PC-3 (cell line): ENCODE results near the gene ATXN8OS. TPM values are rescaled to one million over a fixed set of nuclear protein-coding genes. Genes with fewer than 3 reads are reported as not detected.

Experiments used
- ATAC-seq: fragments of 200-7000 bp; cut with Tn5 transposase; 2 replicates; pipeline ENCODE4 v1.9.1; 2020; ENCODE audit warnings: mild to moderate bottlenecking, moderate library complexity
- Bru-seq: library from RNA; stranded (reverse); fragments of 400-500 nt; gene quantifications from one replicate; lab custom pipeline; 2021; lab: Mats Ljungman, UMichigan
- BruChase-seq, 2 experiments: library from RNA; stranded (reverse); fragments of 400-500 nt; gene quantifications; one replicate each; lab custom pipeline; 2021; lab: Mats Ljungman, UMichigan
- BruUV-seq: library from RNA; stranded (reverse); fragments of 400-500 nt; replicated peaks from 2 replicates; lab custom pipeline; 2021; lab: Mats Ljungman, UMichigan
- CTCF ChIA-PET: fragments of 300-600 bp; sonication (Branson Sonifier 250); formaldehyde crosslinking; loops from one replicate; lab custom pipeline; 2022; ENCODE audit warnings: antibody characterized with exemption; lab: Charles Lee
- POLR2A ChIA-PET: fragments of 300-600 bp; sonication (Branson Sonifier 250); formaldehyde crosslinking; loops from one replicate; lab custom pipeline; 2022; ENCODE audit warnings: antibody characterized with exemption; ENCODE audit not compliant: unreplicated experiment; lab: Charles Lee
- DNase-seq: peaks from one replicate; pipeline ENCODE4 v3.0.0-alpha.2; 2015
- H2AFZ ChIP-seq: fragments of 300-600 bp; sonication (generic); 2 replicates; pipeline ENCODE4 v1.6.0; 2016; ENCODE audit warnings: antibody characterized with exemption, low read length
- H3F3A ChIP-seq: fragments of 300-600 bp; sonication (generic); one replicate; pipeline ENCODE4 v1.6.0; 2017; ENCODE audit warnings: antibody characterized with exemption, low read length, control low read depth, mild to moderate bottlenecking; ENCODE audit not compliant: unreplicated experiment
- H3K27ac ChIP-seq: fragments of 300-600 bp; sonication (generic); 2 replicates; pipeline ENCODE4 v1.5.1; 2016; ENCODE audit warnings: mild to moderate bottlenecking, low read length
- H3K27me3 ChIP-seq: fragments of 300-600 bp; sonication (generic); 2 replicates; pipeline ENCODE4 v1.6.1; 2016; ENCODE audit warnings: low read length, mixed read lengths
- H3K36me3 ChIP-seq: fragments of 300-600 bp; sonication (generic); 2 replicates; pipeline ENCODE4 v1.6.1; 2016; ENCODE audit warnings: low read depth, mixed run types, low read length, mixed read lengths
- H3K4me1 ChIP-seq: fragments of 300-600 bp; sonication (generic); 2 replicates; pipeline ENCODE4 v1.5.1; 2016; ENCODE audit warnings: low read length; ENCODE audit not compliant: insufficient read depth
- H3K4me2 ChIP-seq: fragments of 300-600 bp; sonication (generic); 2 replicates; pipeline ENCODE4 v1.6.0; 2016; ENCODE audit warnings: low read length
- H3K4me3 ChIP-seq: fragments of 300-600 bp; sonication (generic); 2 replicates; pipeline ENCODE4 v1.5.1; 2016; ENCODE audit warnings: mild to moderate bottlenecking, low read length, mixed read lengths
- H3K79me2 ChIP-seq: fragments of 300-600 bp; sonication (generic); 2 replicates; pipeline ENCODE4 v1.6.1; 2017; ENCODE audit warnings: low read length, mixed read lengths
- H3K9ac ChIP-seq: fragments of 300-600 bp; sonication (generic); 2 replicates; pipeline ENCODE4 v1.6.0; 2016; ENCODE audit warnings: mild to moderate bottlenecking, low read length
- H3K9me2 ChIP-seq: fragments of 300-600 bp; sonication (generic); replicated peaks from 2 replicates; pipeline ENCODE4 v1.6.1; 2016; ENCODE audit warnings: mixed run types, low read length, mixed read lengths
- H3K9me3 ChIP-seq: fragments of 300-600 bp; sonication (generic); 2 replicates; pipeline ENCODE4 v1.6.1; 2016; ENCODE audit warnings: low read length, mixed read lengths
- H4K20me1 ChIP-seq: fragments of 300-600 bp; sonication (generic); 2 replicates; pipeline ENCODE4 v1.6.1; 2016; ENCODE audit warnings: low read length, mixed read lengths
- CTCF ChIP-seq: fragments of 300-600 bp; sonication (generic); conservative IDR thresholded peaks from 2 replicates; pipeline ENCODE4 v1.5.1; 2017; ENCODE audit warnings: antibody characterized with exemption, low read depth, mild to moderate bottlenecking, low read length
- EZH2 ChIP-seq: fragments of 300-600 bp; sonication (generic); IDR thresholded peaks from one replicate; pipeline ENCODE4 v1.6.1; 2017; ENCODE audit warnings: antibody characterized with exemption, mild to moderate bottlenecking, low read length; ENCODE audit not compliant: unreplicated experiment
- EZH2phosphoT487 ChIP-seq: fragments of 300-600 bp; sonication (generic); IDR thresholded peaks from 2 replicates; pipeline ENCODE4 v1.6.1; 2018; ENCODE audit warnings: mild to moderate bottlenecking, antibody characterized with exemption, low read length, borderline replicate concordance
- intact Hi-C: fragments of 100-400 bp; cut with micrococcal nuclease; formaldehyde crosslinking; loops from 2 replicates; pipeline ENCODE4 v1.9.0; 2023
- long read RNA-seq: library from polyadenylated mRNA; unstranded; transcript quantifications from one replicate; pipeline ENCODE4 v2.0.0, GENCODE V29; 2021; ENCODE audit not compliant: unreplicated experiment
- total RNA-seq: library from RNA; depleted of rRNA; stranded (reverse); fragments of >200 nt; gene quantifications from 2 replicates; pipeline ENCODE4 v1.2.3, GENCODE V29; 2014; rRNA removed

ATXN8OS gene
- not detected in 2 replicates for total RNA-seq
- Bru-seq, nascent RNA, result not detected
- not detected for BruChase-seq, experiment 1, labeled RNA remaining after a 6-hour chase
- not detected for BruChase-seq, experiment 2, labeled RNA remaining after a 2-hour chase
- long read RNA-seq, result 0 reads

DNA sequence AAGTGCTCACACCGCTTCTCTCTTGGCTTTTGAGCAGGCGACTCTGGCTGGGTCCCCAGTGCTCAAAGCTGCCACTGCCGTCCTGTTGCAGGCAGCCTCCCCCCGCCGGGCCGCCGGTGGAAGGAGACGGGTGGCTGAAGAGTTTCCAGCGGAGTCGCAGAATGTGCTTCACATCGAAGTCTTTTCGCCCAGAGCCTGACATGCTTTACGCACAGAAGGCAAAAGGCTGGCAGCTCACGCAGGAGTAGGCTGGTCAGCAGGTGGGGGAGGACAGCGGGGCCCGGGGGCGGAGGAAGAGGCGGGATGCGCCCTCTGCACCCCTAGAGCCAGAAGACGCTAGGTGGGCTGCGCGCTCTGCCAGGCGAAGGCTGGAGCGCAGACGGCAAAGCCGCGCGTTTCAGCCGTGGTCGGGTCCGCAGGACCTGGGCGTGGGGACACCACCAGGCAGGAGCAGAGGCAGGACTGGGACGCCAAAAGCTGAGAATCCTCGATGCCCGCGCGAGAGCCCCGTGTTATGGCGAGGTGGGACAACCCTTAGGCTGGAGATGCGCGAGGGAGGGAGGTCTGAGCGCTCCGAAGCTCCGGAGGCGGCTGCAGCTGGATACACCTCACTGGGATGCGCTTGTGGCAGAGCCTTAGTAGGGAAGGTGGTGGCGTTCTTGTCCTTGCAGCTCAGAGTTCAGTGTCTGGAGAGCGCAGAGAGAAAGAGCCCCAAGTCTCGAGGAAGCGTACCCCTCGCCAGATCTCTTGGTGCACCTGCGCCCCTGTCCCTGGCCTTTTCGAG is at the start of gene ATXN8OS:
ATXN8OS (plus strand) TSS at position 329 of the 784 bp plus-strand sequence.
- no peaks in the 10 kb centered on the region for H3K4me1 ChIP-seq
- ATAC-seq (no peak), DNase-seq (no peak)
- H3F3A ChIP-seq, result no peaks in the 10 kb centered on the region
- no peaks in the 10 kb centered on the region for H3K9me3 ChIP-seq
- no peaks in the 10 kb centered on the region for H4K20me1 ChIP-seq
- no peaks in the 10 kb centered on the region for H3K9me2 ChIP-seq
- H3K79me2 ChIP-seq, result no peaks in the 10 kb centered on the region
- CTCF ChIA-PET, result no interaction called here
- H3K27ac ChIP-seq, result no peak within 1 kb of the TSS
- no peak within 1 kb of the TSS for H3K9ac ChIP-seq
- H3K36me3 ChIP-seq, result no peaks in the 10 kb centered on the region
- H3K4me3 ChIP-seq, result no peak within 1 kb of the TSS
- no peak for TF ChIP-seq EZH2phosphoT487
- no TSS peak for BruUV-seq
- H3K27me3 ChIP-seq, result no peaks in the 10 kb centered on the region
- no peak within 1 kb of the TSS for H2AFZ ChIP-seq
- intact Hi-C loops, result no loop called here
- POLR2A ChIA-PET, result no interaction called here
- H3K4me2 ChIP-seq, result no peak within 1 kb of the TSS

- H3K79me2 ChIP-seq, result no peaks in the 10 kb centered on the region
- POLR2A ChIA-PET, result no interaction called here
- H3K36me3 ChIP-seq, result no peaks in the 10 kb centered on the region
- CTCF ChIA-PET, result no interaction called here
- no peaks in the 10 kb centered on the region for H4K20me1 ChIP-seq
- no peaks in the 10 kb centered on the region for H3K4me1 ChIP-seq
- H3K9me2 ChIP-seq, result no peaks in the 10 kb centered on the region
- DNase-seq (no peak), ATAC-seq (no peak)
- no peaks in the 10 kb centered on the region for H3F3A ChIP-seq
- no peak overlapping the region for H3K4me2 ChIP-seq
- H3K9ac ChIP-seq, result no peak overlapping the region
- no peaks in the 10 kb centered on the region for H3K27me3 ChIP-seq
- H3K27ac ChIP-seq, result no peak overlapping the region
- intact Hi-C loops, result no loop called here
- H2AFZ ChIP-seq, result no peak overlapping the region
- TF ChIP-seq EZH2 (no peak), CTCF (no peak), EZH2phosphoT487 (no peak)
- BruUV-seq, result no TSS peak
- H3K9me3 ChIP-seq, result no peaks in the 10 kb centered on the region
- no peak overlapping the region for H3K4me3 ChIP-seq
Measured at GRCh38 chr13:70080012-70080411, 27.6 kb upstream of the ATXN8OS start.

- H3K4me1 ChIP-seq, result no peaks in the 10 kb centered on the region
- H3K4me2 ChIP-seq, result no peak overlapping the region
- H3K36me3 ChIP-seq, result no peaks in the 10 kb centered on the region
- no peaks in the 10 kb centered on the region for H3K27me3 ChIP-seq
- TF ChIP-seq EZH2phosphoT487 (no peak), CTCF (no peak), EZH2 (no peak)
- H3K9me3 ChIP-seq, result no peaks in the 10 kb centered on the region
- H2AFZ ChIP-seq, result no peak overlapping the region
- no peak overlapping the region for H3K9ac ChIP-seq
- no TSS peak for BruUV-seq
- no peak for ATAC-seq
- CTCF ChIA-PET, result no interaction called here
- no peak overlapping the region for H3K27ac ChIP-seq
- POLR2A ChIA-PET, result no interaction called here
- no peak for DNase-seq
- H3K4me3 ChIP-seq, result no peak overlapping the region
- intact Hi-C loops, result no loop called here
- no peaks in the 10 kb centered on the region for H3K79me2 ChIP-seq
- H4K20me1 ChIP-seq, result no peaks in the 10 kb centered on the region
- no peaks in the 10 kb centered on the region for H3K9me2 ChIP-seq
- H3F3A ChIP-seq, result no peaks in the 10 kb centered on the region
Measured at GRCh38 chr13:70087247-70087646, 20.4 kb upstream of the ATXN8OS start.
